Retinal pigment epithelial cell (primary cell): Measurements from ENCODE around the gene STYX.

Experiments used
- DNase-seq: peaks from one replicate; pipeline ENCODE4 v3.0.0-alpha.2; 2010; ENCODE audit warnings: low read depth
- H3K4me3 ChIP-seq: 2 replicates; pipeline ENCODE4 v1.5.1; 2011; ENCODE audit warnings: mild to moderate bottlenecking, low read length, control low read depth, moderate library complexity
- TF ChIP-seq, protein P1 (sequence below): conservative IDR thresholded peaks from 2 replicates; pipeline ENCODE4 v1.5.1; 2011; ENCODE audit warnings: low read depth, low read length, control low read depth, inconsistent platforms

The STYX gene

DNA sequence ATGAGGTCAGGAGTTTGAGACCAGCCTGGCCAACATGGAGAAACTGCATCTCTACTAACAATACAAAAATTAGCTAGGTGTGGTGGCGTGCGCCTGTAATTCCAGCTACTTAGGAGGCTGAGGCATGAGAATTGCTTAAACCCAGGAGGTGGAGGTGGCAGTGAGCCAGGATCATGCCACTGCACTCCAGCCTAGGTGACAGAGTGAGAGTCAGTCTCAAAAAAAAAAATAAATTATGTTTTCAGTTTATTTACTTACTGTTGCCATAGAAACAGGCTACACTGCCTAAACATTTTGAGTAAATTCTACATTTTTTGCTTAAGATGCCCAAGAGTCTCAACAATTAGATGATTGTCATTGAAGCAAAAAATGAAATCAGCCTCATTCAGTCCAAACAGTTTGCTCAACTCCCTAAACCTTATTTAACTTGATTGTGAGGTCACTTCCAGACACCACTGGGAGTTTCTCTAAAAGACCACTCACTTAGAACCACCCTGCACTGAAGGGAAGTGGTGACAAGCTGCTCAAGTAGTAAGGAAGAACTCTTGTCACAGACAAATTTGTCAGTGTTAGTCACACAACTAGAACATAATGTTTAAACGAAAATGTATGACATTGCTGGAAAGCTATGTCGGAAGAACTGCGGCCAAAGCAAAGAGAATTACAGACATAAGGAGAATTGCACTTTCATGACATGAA is 71.2 kb downstream of the STYX start:
- no peak overlapping the region for H3K4me3 ChIP-seq
- TF ChIP-seq, protein P1, sequence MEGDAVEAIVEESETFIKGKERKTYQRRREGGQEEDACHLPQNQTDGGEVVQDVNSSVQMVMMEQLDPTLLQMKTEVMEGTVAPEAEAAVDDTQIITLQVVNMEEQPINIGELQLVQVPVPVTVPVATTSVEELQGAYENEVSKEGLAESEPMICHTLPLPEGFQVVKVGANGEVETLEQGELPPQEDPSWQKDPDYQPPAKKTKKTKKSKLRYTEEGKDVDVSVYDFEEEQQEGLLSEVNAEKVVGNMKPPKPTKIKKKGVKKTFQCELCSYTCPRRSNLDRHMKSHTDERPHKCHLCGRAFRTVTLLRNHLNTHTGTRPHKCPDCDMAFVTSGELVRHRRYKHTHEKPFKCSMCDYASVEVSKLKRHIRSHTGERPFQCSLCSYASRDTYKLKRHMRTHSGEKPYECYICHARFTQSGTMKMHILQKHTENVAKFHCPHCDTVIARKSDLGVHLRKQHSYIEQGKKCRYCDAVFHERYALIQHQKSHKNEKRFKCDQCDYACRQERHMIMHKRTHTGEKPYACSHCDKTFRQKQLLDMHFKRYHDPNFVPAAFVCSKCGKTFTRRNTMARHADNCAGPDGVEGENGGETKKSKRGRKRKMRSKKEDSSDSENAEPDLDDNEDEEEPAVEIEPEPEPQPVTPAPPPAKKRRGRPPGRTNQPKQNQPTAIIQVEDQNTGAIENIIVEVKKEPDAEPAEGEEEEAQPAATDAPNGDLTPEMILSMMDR = no peak
- DNase-seq = no peak

DNA sequence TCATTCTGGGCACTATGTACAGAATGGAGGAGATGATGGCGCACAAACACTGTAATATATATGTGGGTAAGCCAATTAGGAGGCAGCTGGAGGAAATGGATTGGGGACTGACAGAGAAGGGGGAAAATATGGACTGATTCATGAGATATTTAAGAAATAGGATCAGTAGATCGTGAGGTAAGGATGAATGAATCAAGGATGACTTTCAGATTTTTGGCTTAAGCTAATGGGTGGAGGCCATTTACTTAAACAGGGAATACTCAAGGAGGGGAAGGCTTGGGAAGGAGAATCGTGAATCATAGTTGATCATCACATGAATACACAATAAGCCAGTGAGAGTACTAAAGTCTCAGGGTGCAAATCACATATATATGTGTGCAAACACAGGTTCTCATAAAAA is 72.6 kb downstream of the STYX start:
- TF ChIP-seq, protein P1 = no peak
- DNase-seq = no peak
- no peak overlapping the region for H3K4me3 ChIP-seq

DNA sequence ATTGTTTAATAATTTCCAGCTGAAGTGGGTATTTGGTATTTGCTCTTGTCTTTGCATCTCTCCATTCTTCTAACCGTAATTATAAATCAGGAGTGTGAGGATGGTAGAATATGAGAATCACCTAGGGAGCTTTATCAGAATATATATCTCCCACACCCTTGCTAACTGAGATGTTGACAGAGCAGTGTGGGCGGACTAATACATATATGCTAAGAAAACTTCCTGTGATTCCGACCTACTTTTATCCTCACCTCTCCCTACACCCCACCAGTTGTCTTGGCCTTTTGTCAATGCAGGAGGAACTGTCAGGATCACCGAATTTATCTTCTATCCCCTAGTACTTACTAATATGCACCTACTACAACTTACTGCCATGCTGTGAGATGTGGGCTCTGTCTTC is 76.1 kb downstream of the STYX start:
- TF ChIP-seq, protein P1 = no peak
- DNase-seq = no peak
- H3K4me3 ChIP-seq = no peak overlapping the region

DNA sequence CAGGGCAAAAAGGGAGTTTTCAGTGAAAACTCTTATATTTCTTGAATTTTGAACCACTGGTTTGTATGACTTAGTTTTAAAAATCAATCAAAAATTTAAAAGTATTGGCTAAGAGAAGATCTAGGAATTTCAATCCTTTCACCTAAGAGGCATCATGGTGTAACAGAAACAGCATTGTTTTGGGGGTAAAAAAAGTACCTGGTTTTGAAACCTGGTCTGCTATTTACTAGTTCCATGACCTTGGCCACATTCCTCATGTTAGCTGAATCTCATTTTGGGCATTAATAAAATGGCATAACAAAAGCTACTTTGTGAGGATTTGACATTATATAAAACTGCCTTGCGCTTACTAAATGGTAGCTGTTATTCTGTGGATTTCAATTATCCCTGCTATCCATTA is 78.1 kb downstream of the STYX start:
- no peak for DNase-seq
- TF ChIP-seq, protein P1 = no peak
- H3K4me3 ChIP-seq = no peak overlapping the region

DNA sequence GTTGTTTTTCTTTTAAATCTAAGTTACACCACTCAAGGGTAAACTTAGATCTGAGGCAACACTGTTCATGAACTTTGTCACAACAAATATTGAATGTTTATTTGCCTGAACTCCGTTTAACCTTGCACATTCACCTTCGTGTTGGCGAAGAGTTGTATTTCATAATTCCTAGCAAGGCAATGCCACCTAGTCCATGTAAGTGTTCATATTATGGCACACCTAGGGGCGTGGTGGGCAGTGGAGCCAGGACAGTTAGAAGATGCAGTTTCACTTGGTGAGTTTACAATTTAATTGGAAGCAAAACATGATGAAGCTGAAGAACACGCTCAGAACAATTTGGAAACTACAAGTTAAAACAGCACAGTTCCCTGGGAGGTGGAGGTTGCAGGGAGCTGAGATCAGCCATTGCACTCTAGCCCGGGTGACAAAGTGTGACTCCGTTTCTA is 91.9 kb downstream of the STYX start:
- TF ChIP-seq, protein P1 = no peak
- DNase-seq = no peak
- H3K4me3 ChIP-seq = no peak overlapping the region

DNA sequence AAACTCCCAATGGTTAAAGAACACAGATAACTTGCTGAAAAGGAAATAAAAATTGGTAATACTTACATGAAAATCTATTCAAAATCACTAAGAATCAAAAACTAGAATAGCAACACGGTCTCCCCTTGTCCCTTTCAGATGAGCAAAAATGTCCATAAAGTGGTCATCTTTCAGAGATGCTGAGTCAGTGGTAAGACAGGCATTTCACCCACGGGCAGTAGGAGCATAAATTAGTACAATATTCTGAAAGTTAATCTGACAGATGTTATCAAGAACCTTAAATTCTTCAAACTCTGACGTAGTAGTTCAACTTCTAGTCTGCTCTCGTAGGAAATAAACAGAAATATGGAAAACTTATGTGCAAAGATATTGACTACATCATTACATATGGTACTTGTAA is 94.5 kb downstream of the STYX start:
- TF ChIP-seq, protein P1 = no peak
- DNase-seq = no peak
- H3K4me3 ChIP-seq = no peak overlapping the region
